ENCODE measurements around the gene RIN2.
"Not testable (repeated sequence)": the region's sequence is repeated elsewhere in the genome, so short reads cannot be mapped to it uniquely, and the experiment has no call there.

The RIN2 gene

DNA sequence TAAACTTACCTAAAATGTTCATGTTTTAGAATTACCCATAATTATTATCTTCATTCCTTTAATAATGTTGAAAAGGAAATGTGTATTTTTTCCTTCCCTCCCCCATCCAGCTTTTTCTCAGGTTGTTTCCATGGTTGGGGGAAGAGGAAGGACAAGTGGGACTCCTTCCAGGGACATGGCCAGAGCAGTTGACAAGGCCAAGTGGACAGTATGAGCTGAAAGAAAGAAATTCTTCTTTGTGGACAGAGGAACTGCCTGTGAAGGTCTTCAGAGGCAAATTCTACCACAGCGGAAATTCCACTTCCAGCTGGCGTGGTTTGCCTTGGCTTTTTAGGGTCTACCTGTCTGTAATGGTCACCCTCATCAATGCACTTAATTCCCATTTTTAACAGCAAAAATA lies 33.8 kb downstream of the RIN2 start:
- DNase-seq, result no peak

DNA sequence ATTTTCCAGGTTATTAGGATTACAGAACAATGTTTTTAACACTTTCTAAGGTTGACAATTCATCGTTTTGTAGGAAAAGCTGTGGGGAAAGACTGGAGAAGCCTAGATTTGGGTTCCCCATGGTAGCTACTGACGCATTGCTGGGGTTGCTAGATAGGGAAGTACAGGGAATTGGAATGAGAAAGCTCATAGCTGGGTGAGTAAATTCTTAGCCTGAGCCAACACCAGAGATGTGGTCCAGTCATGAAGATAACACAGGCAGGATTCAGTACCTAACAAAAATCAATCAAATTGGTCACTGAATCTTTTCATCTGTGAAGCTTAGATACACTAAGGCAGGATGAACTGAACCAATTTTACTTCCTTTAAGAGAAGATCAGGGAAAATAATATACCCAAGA lies 35.7 kb downstream of the RIN2 start:
- DNase-seq, result no peak

DNA sequence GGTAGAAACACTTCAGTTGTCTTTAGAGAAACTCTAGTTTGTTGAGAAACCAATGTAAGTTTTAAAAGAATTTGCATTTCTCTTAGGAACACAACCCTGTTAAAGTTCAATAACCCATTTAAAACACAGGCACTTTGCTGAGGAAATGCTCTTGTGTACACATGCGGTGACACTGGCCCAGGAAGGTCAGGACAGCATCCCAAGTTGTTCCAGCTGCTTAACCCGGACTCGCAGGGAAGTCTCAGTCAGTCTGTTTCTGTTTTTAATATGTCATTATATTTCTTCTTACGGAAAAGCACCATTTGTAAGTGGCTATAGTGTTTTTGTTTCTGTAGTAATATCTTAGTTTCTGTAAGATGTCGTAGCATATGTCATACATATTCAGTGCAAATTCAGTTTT lies 36.9 kb downstream of the RIN2 start:
- no peak for DNase-seq

DNA sequence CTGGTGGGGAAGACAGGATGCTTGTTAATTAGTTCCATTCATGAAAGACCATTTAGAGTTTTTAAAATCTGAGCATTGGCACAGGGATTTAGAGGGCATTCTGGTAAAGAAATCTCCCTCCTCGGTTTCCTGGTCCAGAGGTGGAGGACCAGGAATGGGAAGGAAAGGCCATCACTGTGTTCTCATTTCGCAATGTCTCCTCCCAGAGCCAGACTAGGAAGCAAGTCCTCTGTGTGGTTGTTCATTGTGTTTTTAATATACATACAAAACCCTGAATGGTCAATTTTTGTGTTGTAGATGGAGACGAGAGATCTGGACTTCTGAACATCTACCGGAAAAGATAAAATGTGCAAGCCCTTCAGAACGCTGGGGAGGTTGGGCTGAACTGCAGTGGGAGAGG lies 41.3 kb downstream of the RIN2 start:
- no peak for DNase-seq

DNA sequence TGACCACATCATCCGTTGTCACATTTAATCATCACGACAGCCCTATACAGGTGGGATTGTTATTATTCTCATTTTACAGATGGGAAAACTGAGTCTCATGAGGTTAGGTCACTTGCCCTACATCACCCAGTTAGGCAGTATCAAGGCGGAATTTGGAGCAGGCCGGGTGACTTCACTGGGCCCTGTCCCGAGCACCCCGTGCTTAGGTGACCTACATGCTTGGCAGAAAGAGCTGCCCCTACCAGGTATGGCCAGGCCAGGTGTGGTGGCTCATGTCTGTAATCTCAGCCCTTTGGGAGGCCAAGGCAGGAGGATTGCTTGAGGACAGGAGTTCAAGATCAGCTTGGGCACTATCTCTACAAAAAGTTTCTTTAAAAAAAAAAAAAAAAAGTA lies 44.0 kb downstream of the RIN2 start:
- no peak for DNase-seq

DNA sequence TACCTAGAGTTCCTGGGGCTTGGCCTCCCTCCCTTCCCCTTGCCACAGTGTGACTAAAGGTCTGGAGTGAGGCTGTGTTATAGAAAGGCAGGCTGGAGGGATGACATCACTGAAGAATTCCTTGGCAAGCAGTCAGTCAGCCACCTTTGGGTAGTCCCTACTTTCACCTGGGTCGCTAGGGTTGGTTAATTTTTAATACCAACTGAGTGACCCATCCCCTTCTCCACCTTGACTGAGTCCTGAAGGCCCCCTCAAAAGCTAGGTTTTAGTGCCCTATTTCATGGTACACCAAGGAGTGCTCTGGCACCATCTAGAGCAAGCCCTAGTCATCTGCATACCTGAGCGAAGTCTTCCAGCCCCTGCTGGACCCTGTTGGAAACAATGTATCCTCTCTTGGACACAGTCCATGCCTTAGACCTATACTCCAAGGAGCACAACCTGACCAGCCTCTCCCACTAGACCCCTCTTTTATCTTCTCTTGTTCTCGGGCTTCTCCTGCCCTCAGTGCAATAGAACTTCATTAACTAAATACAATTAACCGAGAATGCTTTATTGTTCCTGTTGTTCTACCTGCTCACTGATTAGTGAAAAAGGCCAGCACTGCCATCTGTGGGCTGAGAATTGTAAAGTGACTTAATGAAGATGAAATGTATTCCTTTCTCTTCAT lies 44.6 kb downstream of the RIN2 start:
- DNase-seq, result no peak

DNA sequence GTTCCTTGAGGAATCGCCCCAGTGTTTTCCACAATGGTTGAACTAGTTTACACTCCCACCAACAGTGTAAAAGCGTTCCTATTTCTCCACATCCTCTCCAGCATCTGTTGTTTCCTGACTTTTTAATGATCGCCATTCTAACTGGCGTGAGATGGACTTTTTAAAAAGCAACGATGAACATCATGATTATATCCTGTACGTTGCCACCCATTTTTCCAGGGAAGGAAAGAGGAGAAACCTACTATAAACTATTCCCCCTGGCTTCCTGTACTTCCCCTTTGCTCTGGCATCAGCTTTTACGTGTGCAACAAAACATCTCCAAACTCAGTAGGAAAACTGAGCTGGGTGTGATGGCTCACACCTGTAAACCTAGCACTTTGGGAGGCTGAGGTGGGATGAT lies 48.2 kb downstream of the RIN2 start:
- DNase-seq, result not testable (repeated sequence)

DNA sequence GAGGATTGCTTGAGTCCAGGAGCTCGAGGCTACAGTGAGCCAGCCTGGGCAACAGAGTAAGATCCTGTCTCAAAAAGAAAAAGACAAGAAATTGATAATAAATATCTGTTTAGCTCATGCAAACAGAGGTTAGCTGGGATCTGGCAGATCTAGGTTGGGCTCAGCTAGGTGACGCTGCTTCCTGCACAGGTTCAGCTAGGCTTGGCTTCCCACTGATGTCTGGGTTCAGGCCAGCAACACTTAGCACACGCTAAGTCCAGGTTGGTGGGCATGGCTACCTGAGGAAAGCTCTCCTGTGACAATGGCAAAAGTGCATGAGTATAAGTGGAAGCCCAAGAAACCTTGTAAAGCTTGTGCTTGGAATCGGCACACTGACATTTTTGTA lies 48.7 kb downstream of the RIN2 start:
- no peak for DNase-seq

DNA sequence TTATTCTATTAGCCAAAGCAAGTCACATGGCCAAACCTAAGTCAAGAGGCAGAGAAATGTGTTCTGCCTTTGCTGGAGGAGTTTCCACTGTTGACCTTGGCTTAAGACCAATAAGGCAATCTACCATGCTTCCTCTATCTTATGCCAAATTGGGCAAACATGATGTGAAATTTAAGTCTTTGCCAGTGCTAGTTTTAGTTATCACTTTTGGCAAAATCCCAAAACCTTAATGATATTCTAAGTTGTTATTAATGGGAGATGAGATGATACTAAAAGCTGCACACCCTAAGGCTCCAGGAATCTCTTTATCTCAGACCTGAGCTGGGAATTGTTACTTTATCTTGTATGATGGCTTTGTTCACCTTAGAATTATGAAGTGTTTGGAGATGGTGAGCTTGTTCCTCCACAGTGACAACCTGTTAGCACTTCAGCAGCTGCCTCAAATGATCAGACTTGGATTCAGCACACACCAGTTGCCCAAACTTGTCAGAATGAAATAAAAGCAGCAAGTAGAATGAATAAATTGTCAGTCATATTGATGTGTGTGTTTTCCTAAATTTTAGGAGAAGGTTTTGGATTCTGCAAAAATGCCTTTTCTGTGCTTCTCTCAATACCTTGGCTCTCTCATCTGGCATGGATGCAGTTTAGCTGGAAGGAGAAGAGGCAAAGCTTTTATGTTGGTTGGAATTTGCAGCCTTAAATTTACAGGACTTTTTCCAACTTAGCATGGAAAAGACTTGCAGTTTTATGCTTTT lies 49.3 kb downstream of the RIN2 start:
- no peak for DNase-seq

Data from activated naive CD4-positive, alpha-beta T cell treated with Interleukin-2 at 50 U/mL for 16 hours (primary cell).